Activated T-cell treated with anti-CD3 and anti-CD28 coated beads, Interleukin-2, amount 50 U/mL, for 72 hours (primary cell): ENCODE measurements around the gene PRRC2B. TPM values are rescaled to one million over a fixed set of nuclear protein-coding genes. Genes with fewer than 3 reads are reported as not detected.

Source experiments
- ATAC-seq, 2 donors: fragments of 150-1000 bp; cut with Tn5 transposase; replicated peaks in 1 of 2; 2 replicates each; pipeline ENCODE4 v1.10.0; 2021; ENCODE audit warnings: moderate library complexity in 2 of 2, mild to moderate bottlenecking in 1 of 2
- DNase-seq, 2 donors: peaks; one replicate each; pipeline ENCODE4 v3.0.0; 2021 to 2022; ENCODE audit warnings: mixed read lengths in 1 of 2
- H3K27ac Mint-ChIP-seq: one replicate; pipeline ENCODE4 v1.8.0; 2022; ENCODE audit warnings: mild to moderate bottlenecking, moderate library complexity, mixed read lengths
- H3K27me3 Mint-ChIP-seq: one replicate; pipeline ENCODE4 v1.8.0; 2022; ENCODE audit warnings: low read depth, mixed read lengths
- H3K36me3 Mint-ChIP-seq, 2 donors: one replicate each; pipeline ENCODE4 v1.8.0; 2022; ENCODE audit warnings: mixed read lengths in 2 of 2, mild to moderate bottlenecking in 1 of 2; ENCODE audit not compliant: insufficient read depth in 2 of 2
- H3K4me1 Mint-ChIP-seq: one replicate; pipeline ENCODE4 v1.8.0; 2022; ENCODE audit warnings: low read depth, mixed read lengths
- H3K4me3 Mint-ChIP-seq, 2 donors: one replicate each; pipeline ENCODE4 v1.8.0; 2022; ENCODE audit warnings: mild to moderate bottlenecking in 2 of 2, mixed read lengths in 2 of 2, moderate library complexity in 2 of 2
- H3K9me3 Mint-ChIP-seq, 2 donors: one replicate each; pipeline ENCODE4 v1.8.0; 2022; ENCODE audit warnings: mixed read lengths in 2 of 2
- total RNA-seq, 2 donors: library from RNA; stranded (reverse); gene quantifications; one replicate each; pipeline ENCODE4 v1.2.3, GENCODE V29; 2022

Gene PRRC2B
- total RNA-seq, 2 donors from 2014 or later, result 179 to 214 TPM

GRCh38 chr9:131484051-131484445, 90.2 kb downstream of the PRRC2B start:
- Mint-ChIP-seq H3K4me3 (no peak overlapping the region), H3K9me3 (no peaks in the 10 kb centered on the region), H3K36me3 (peaks cover 17 to 35% of the 10 kb centered on the region in 2 donors), H3K4me1 (peaks cover 13% of the 10 kb centered on the region), H3K27ac (peak overlapping the region; percentile 19), H3K27me3 (no peaks in the 10 kb centered on the region)
- DNase-seq (no peak), ATAC-seq (no peak)

- Mint-ChIP-seq H3K36me3 (peaks cover 17 to 33% of the 10 kb centered on the region in 2 donors), H3K27me3 (no peaks in the 10 kb centered on the region)
These were observed 90.8 kb downstream of the PRRC2B start for GRCh38 chr9:131484560-131485185.

GRCh38 chr9:131485206-131485605, 91.3 kb downstream of the PRRC2B start:
- DNase-seq (no peak), ATAC-seq (no peak)
- Mint-ChIP-seq H3K27ac (no peak overlapping the region), H3K27me3 (no peaks in the 10 kb centered on the region), H3K4me1 (peaks cover 2% of the 10 kb centered on the region), H3K36me3 (peaks cover 20 to 38% of the 10 kb centered on the region in 2 donors), H3K4me3 (no peak overlapping the region), H3K9me3 (no peaks in the 10 kb centered on the region)

More at GRCh38 chr9:131484560-131485185, 90.8 kb downstream of the PRRC2B start:
- peak overlapping the region; percentile 44 for H3K27ac Mint-ChIP-seq
- H3K4me1 Mint-ChIP-seq, result peaks cover 7% of the 10 kb centered on the region
- DNase-seq (no peak), ATAC-seq (no peak)
- H3K4me3 Mint-ChIP-seq, result no peak overlapping the region
- no peaks in the 10 kb centered on the region for H3K9me3 Mint-ChIP-seq

GRCh38 chr9:131485728-131486422, 92.0 kb downstream of the PRRC2B start:
- no peak for DNase-seq
- Mint-ChIP-seq H3K27ac (no peak overlapping the region), H3K9me3 (no peaks in the 10 kb centered on the region), H3K4me3 (no peak overlapping the region), H3K27me3 (no peaks in the 10 kb centered on the region), H3K36me3 (peaks cover 20 to 43% of the 10 kb centered on the region in 2 donors), H3K4me1 (no peaks in the 10 kb centered on the region)
- no peak for ATAC-seq

- Mint-ChIP-seq H3K36me3 (peaks cover 17 to 50% of the 10 kb centered on the region in 2 donors), H3K4me3 (no peak overlapping the region), H3K27ac (no peak overlapping the region), H3K27me3 (no peaks in the 10 kb centered on the region), H3K9me3 (no peaks in the 10 kb centered on the region), H3K4me1 (no peaks in the 10 kb centered on the region)
- no peak for DNase-seq
- no peak for ATAC-seq
These were observed 93.1 kb downstream of the PRRC2B start for GRCh38 chr9:131487001-131487400.

- Mint-ChIP-seq H3K4me3 (no peak overlapping the region), H3K27me3 (no peaks in the 10 kb centered on the region), H3K4me1 (no peaks in the 10 kb centered on the region), H3K27ac (no peak overlapping the region), H3K36me3 (peaks cover 14 to 46% of the 10 kb centered on the region in 2 donors), H3K9me3 (no peaks in the 10 kb centered on the region)
- no peak for DNase-seq
- ATAC-seq, result no peak
These were observed 93.7 kb downstream of the PRRC2B start for GRCh38 chr9:131487621-131488031.

- ATAC-seq (no peak), DNase-seq (no peak)
- no peaks in the 10 kb centered on the region for H3K4me1 Mint-ChIP-seq
- H3K9me3 Mint-ChIP-seq, result no peaks in the 10 kb centered on the region
- no peaks in the 10 kb centered on the region for H3K27me3 Mint-ChIP-seq
- H3K27ac Mint-ChIP-seq, result no peak overlapping the region
- H3K36me3 Mint-ChIP-seq, result peaks cover 14 to 52% of the 10 kb centered on the region in 2 donors
- H3K4me3 Mint-ChIP-seq, result no peak overlapping the region
These were observed 96.6 kb downstream of the PRRC2B start for GRCh38 chr9:131490514-131490913.

- Mint-ChIP-seq H3K27me3 (no peaks in the 10 kb centered on the region), H3K4me3 (no peak overlapping the region), H3K9me3 (no peaks in the 10 kb centered on the region), H3K4me1 (no peaks in the 10 kb centered on the region), H3K27ac (no peak overlapping the region), H3K36me3 (peaks cover 14 to 52% of the 10 kb centered on the region in 2 donors)
- no peak for ATAC-seq
- no peak for DNase-seq
These were observed 97.3 kb downstream of the PRRC2B start for GRCh38 chr9:131491001-131491710.

- DNase-seq, result no peak
- no peaks in the 10 kb centered on the region for H3K4me1 Mint-ChIP-seq
- no peaks in the 10 kb centered on the region for H3K9me3 Mint-ChIP-seq
- peak overlapping the region; percentile 2 for H3K27ac Mint-ChIP-seq
- H3K4me3 Mint-ChIP-seq, result no peak overlapping the region
- peaks cover 12 to 49% of the 10 kb centered on the region in 2 donors for H3K36me3 Mint-ChIP-seq
- ATAC-seq, result no peak
- no peaks in the 10 kb centered on the region for H3K27me3 Mint-ChIP-seq
These were observed 98.2 kb downstream of the PRRC2B start for GRCh38 chr9:131492070-131492469.

- Mint-ChIP-seq H3K4me1 (peaks cover 6% of the 10 kb centered on the region), H3K4me3 (no peak overlapping the region), H3K36me3 (peaks cover 2 to 31% of the 10 kb centered on the region in 2 donors), H3K27me3 (no peaks in the 10 kb centered on the region), H3K9me3 (no peaks in the 10 kb centered on the region), H3K27ac (no peak overlapping the region)
- no peak for DNase-seq
- no peak for ATAC-seq
These were observed 100.5 kb downstream of the PRRC2B start for GRCh38 chr9:131494296-131494870.

- Mint-ChIP-seq H3K4me1 (peaks cover 20% of the 10 kb centered on the region), H3K9me3 (no peaks in the 10 kb centered on the region), H3K27ac (no peak overlapping the region), H3K36me3 (peaks cover 0 to 19% of the 10 kb centered on the region in 2 donors), H3K27me3 (no peaks in the 10 kb centered on the region), H3K4me3 (no peak overlapping the region)
- ATAC-seq (no peak), DNase-seq (no peak)
These were observed 101.9 kb downstream of the PRRC2B start for GRCh38 chr9:131495785-131496184.

- Mint-ChIP-seq H3K9me3 (no peaks in the 10 kb centered on the region), H3K27me3 (no peaks in the 10 kb centered on the region), H3K4me3 (no peak overlapping the region), H3K36me3 (peaks cover 2 to 14% of the 10 kb centered on the region in 2 donors), H3K27ac (no peak overlapping the region), H3K4me1 (peaks cover 32% of the 10 kb centered on the region)
- ATAC-seq, result no peak
- no peak for DNase-seq
These were observed 103.0 kb downstream of the PRRC2B start for GRCh38 chr9:131496844-131497405.
